ENCODE results near the gene TMC7. TPM values are rescaled to one million over a fixed set of nuclear protein-coding genes. Genes with fewer than 3 reads are reported as not detected.
A peak's percentile ranks its signal among the peaks of the same experiment; 100 is the strongest.

Gene TMC7
- polyA plus RNA-seq, 1 of the 3 experiments (the other 2 are of a cell fraction), result 0.66 TPM

- Histone ChIP-seq H3K27ac (ENCODE audit: low read depth in 2 of 2, low read length in 1 of 2) (no peak overlapping the region), H2AFZ (ENCODE audit: low read depth) (no peak overlapping the region), H3K9ac (no peak overlapping the region), H4K20me1 (ENCODE audit: insufficient read depth) (no peaks in the 10 kb centered on the region), H3K4me2 (no peak overlapping the region), H3F3A (replicated peaks; ENCODE audit: insufficient read depth) (no peaks in the 10 kb centered on the region), H3K9me3 (no peaks in the 10 kb centered on the region), H3K9me2 (no peaks in the 10 kb centered on the region), H3K4me3 (ENCODE audit: low read depth in 2 of 2, low read length in 1 of 2) (no peak overlapping the region), H3K27me3 (ENCODE audit: insufficient read depth) (no peaks in the 10 kb centered on the region), H3K4me1 (ENCODE audit: control insufficient read depth in 1 of 2, insufficient read depth in 2 of 2, low read depth in 1 of 2, low read length in 1 of 2) (no peaks in the 10 kb centered on the region; a peak in 1 of 4 replicates), H3K36me3 (replicated peaks in 1 of 2; ENCODE audit: control insufficient read depth in 1 of 2, insufficient read depth in 2 of 2, low read length in 1 of 2) (no peaks in the 10 kb centered on the region), H3K79me2 (ENCODE audit: insufficient read depth) (no peaks in the 10 kb centered on the region)
- POLR2A ChIA-PET, result no interaction called here
- DNase-seq, result no peak
- TF ChIP-seq EZH2phosphoT487 (IDR thresholded peaks at IDR 0.05; ENCODE audit: borderline replicate concordance, low read depth) (no peak), JUND (IDR thresholded peaks at IDR 0.05) (no peak), USF2 (IDR thresholded peaks at IDR 0.05; ENCODE audit: borderline replicate concordance, low read depth, low read length) (no peak), FOSL2 (IDR thresholded peaks at IDR 0.05; ENCODE audit: borderline replicate concordance, low read depth) (no peak), GABPA (IDR thresholded peaks at IDR 0.05; ENCODE audit: low read depth) (no peak), REST (IDR thresholded peaks at IDR 0.05; ENCODE audit: low read depth, low read length) (no peak)
- CTCF ChIA-PET, result interaction anchor here (1.0 to 1.6 kb wide), 2 partner anchors 23 to 78 kb away, joined by 3 to 5 read pairs; partner anchors contain the start of gene TMC7
- 74% methylated on average over 4 of the region's 4 CpGs for WGBS (ENCODE audit: low lambda C conversion rate)
Observed at GRCh38 chr16:19062706-19063105, 79.0 kb downstream of the TMC7 start.

- H2AFZ ChIP-seq (ENCODE audit: low read depth), result peak overlapping the region; percentile 86; the same call in 1 of the 2 replicates
- no peaks in the 10 kb centered on the region for H4K20me1 ChIP-seq (ENCODE audit: insufficient read depth)
- H3K4me2 ChIP-seq, result no peak overlapping the region
- DNase-seq, result no peak
- no peaks in the 10 kb centered on the region for H3K9me3 ChIP-seq
- H3K4me3 ChIP-seq (ENCODE audit: low read depth in 2 of 2, low read length in 1 of 2), result peak overlapping the region; percentile 38 to 74; a peak in 2 of 4 replicates
- H3K9ac ChIP-seq, result peak overlapping the region; percentile 97
- H3K79me2 ChIP-seq (ENCODE audit: insufficient read depth), result peaks cover 13% of the 10 kb centered on the region
- ChIA-PET CTCF (interaction anchor here (1.2 to 4.3 kb wide), 2 partner anchors 19 to 84 kb away, joined by 6 to 16 read pairs; partner anchors contain the start of gene TMC7), POLR2A (interaction anchor here (0.6 to 1.0 kb wide), 3 partner anchors 17 to 266 kb away, joined by 3 to 5 read pairs (median 4); partner anchors contain the start of gene ARL6IP1)
- no peaks in the 10 kb centered on the region for H3K27me3 ChIP-seq (ENCODE audit: insufficient read depth)
- peak overlapping the region; percentile 40 to 99; a peak in 3 of 4 replicates for H3K27ac ChIP-seq (ENCODE audit: low read depth in 2 of 2, low read length in 1 of 2)
- no peaks in the 10 kb centered on the region for H3K36me3 ChIP-seq (replicated peaks in 1 of 2; ENCODE audit: control insufficient read depth in 1 of 2, insufficient read depth in 2 of 2, low read length in 1 of 2)
- 46% methylated on average over 9 of the region's 9 CpGs for WGBS (ENCODE audit: low lambda C conversion rate)
- no peaks in the 10 kb centered on the region for H3F3A ChIP-seq (replicated peaks; ENCODE audit: insufficient read depth)
- TF ChIP-seq TCF12 (IDR thresholded peaks at IDR 0.05), result no peak
- H3K4me1 ChIP-seq (ENCODE audit: control insufficient read depth in 1 of 2, insufficient read depth in 2 of 2, low read depth in 1 of 2, low read length in 1 of 2), result no peaks in the 10 kb centered on the region; a peak in 1 of 4 replicates
- no peaks in the 10 kb centered on the region for H3K9me2 ChIP-seq
Observed at GRCh38 chr16:19066988-19067348, 83.2 kb downstream of the TMC7 start.

All from SK-N-SH (cell line).